ENCODE data around the gene VSTM2L. TPM values are rescaled to one million over a fixed set of nuclear protein-coding genes. Genes with fewer than 3 reads are reported as not detected.

The VSTM2L gene
- total RNA-seq, 1 donor from 2014 or later = 0.29 TPM

DNA sequence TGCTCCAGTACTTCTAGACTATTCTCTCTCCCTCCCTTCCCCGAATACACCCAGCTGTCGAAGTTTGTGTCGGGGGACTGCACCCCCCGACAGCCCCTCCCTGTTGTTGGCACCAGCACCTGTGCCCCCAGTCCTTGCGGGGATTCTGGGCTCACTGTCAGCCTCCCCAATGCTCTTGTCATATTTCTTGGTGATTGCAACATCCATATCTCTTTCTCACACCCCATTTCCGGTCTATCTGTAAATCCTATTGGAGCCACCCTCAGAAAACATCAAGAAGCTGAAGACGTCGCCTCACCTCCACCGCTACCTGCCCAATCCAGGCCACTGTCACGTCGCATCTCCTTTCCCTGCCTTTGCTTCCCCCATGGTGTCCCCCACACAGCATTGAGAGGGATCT, 32.6 kb upstream of the VSTM2L start:
- intact Hi-C loops (cut with micrococcal nuclease) = no loop called here
- H3K27me3 Mint-ChIP-seq (ENCODE audit: insufficient read depth) = no peaks in the 10 kb centered on the region
- no peak overlapping the region for H3K4me3 Mint-ChIP-seq
- H3K9me3 Mint-ChIP-seq = no peaks in the 10 kb centered on the region
- DNase-seq (ENCODE audit: low spot score) = no peak
- H3K36me3 Mint-ChIP-seq (ENCODE audit: low read depth) = no peaks in the 10 kb centered on the region
- H3K27ac Mint-ChIP-seq = no peak overlapping the region
- H3K4me1 Mint-ChIP-seq (ENCODE audit: low read depth) = no peaks in the 10 kb centered on the region

DNA sequence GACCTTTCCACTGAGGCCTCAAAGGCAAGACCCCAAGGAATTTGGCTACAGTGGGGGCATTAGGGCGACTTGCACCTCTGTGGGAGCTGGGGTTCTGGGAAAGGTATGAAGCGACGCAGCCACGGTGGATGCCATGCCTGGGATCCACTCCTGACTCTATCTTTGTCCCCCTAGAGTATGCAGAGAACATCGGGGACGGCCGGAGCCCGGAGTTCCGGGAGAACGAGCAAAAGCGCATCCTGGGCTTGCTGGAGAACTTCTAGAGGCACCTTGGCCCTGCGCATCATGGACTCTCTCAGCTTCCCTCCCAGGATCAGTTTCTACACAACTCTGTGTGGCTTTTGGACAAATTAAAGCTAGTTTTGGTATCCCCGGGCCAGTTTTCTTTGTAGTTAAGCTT, 31.2 kb upstream of the VSTM2L start:
- H3K4me1 Mint-ChIP-seq (ENCODE audit: low read depth) = no peaks in the 10 kb centered on the region
- no peak overlapping the region for H3K27ac Mint-ChIP-seq
- intact Hi-C loops (cut with micrococcal nuclease) = no loop called here
- no peaks in the 10 kb centered on the region for H3K27me3 Mint-ChIP-seq (ENCODE audit: insufficient read depth)
- H3K9me3 Mint-ChIP-seq = no peaks in the 10 kb centered on the region
- no peak for DNase-seq (ENCODE audit: low spot score)
- H3K36me3 Mint-ChIP-seq (ENCODE audit: low read depth) = no peaks in the 10 kb centered on the region
- no peak overlapping the region for H3K4me3 Mint-ChIP-seq

DNA sequence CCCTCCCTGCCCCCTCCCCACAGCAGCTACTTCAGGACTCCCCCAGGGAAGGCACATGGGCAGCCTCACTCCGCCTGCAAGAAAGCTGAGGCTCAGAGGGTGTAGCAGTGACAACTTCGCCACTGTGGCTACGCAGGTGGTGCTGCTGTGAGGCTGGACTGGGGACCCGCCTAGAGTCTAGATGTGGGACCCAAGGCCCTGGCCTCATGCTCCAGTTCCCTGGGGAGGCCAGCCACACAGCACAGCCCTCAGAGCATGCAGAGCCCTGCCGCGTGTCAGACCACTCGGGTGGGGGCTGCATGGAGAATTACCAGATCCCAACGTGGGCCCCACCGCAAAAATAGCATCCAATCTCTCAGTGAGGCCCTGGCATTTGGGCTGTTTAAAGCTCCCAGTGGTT, 30.8 kb upstream of the VSTM2L start:
- intact Hi-C loops (cut with micrococcal nuclease) = no loop called here
- Mint-ChIP-seq H3K36me3 (ENCODE audit: low read depth) (no peaks in the 10 kb centered on the region), H3K4me3 (no peak overlapping the region), H3K27ac (no peak overlapping the region), H3K4me1 (ENCODE audit: low read depth) (no peaks in the 10 kb centered on the region), H3K27me3 (ENCODE audit: insufficient read depth) (no peaks in the 10 kb centered on the region), H3K9me3 (no peaks in the 10 kb centered on the region)
- DNase-seq (ENCODE audit: low spot score) = no peak

DNA sequence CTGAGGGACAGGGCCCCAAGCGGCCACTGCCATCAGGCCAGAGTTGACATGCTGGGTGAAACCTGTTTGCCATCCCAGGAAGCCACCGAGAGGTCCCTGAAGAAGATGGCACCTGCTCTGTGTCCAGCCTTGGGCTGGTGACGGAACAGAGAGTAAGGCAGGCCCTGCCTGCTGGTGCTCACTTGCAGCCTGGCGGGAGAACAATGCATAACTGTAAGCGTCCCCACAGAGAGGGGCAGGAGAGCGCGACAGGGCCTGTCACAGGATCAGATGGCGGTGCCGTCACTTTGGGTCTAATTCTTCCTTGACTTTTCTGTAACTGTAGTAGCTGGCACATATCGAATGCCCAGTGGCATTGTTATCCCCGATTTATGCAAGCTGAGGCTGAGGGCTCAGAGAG, 29.0 kb upstream of the VSTM2L start:
- Mint-ChIP-seq H3K36me3 (ENCODE audit: low read depth) (no peaks in the 10 kb centered on the region), H3K4me1 (ENCODE audit: low read depth) (no peaks in the 10 kb centered on the region), H3K4me3 (no peak overlapping the region), H3K9me3 (no peaks in the 10 kb centered on the region), H3K27ac (no peak overlapping the region), H3K27me3 (ENCODE audit: insufficient read depth) (no peaks in the 10 kb centered on the region)
- DNase-seq (ENCODE audit: low spot score) = no peak
- intact Hi-C loops (cut with micrococcal nuclease) = no loop called here

DNA sequence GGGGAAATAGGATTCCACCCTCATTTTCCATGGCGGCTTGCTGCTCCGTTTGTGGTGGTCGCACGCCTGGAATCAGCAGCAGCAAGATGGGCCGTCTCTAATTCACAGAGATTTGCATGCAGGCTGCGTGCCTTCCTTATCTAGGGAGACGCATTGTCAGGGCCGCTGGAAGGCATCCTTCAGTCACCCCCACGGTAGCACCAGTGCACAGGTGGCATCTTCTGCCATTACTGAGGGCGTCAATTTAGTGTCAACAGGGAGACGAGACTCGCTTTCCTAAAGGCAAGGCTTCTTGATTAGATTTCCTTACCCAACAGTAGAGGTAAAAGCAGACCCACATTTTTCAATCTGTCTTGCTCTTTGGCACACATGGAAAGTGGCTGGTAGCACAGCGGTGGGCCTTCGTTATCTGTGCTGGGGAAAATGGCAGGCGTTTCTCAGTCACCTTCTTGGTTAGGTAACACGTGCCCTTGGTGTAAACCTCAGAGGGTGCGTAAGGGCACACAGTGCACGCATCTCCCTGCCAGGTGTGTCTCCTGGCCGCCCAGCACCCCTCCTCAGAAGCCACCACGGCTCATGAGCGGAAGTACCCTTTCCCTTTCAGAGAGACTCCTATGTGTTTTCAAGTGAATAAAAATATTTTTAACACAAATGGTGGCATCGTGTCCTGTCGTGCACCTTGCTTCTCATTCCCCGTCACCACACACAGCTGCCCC, 27.3 kb upstream of the VSTM2L start:
- Mint-ChIP-seq H3K4me3 (no peak overlapping the region), H3K36me3 (ENCODE audit: low read depth) (no peaks in the 10 kb centered on the region), H3K27ac (no peak overlapping the region), H3K27me3 (ENCODE audit: insufficient read depth) (no peaks in the 10 kb centered on the region), H3K4me1 (ENCODE audit: low read depth) (no peaks in the 10 kb centered on the region), H3K9me3 (no peaks in the 10 kb centered on the region)
- DNase-seq (ENCODE audit: low spot score) = no peak
- intact Hi-C loops (cut with micrococcal nuclease) = no loop called here

DNA sequence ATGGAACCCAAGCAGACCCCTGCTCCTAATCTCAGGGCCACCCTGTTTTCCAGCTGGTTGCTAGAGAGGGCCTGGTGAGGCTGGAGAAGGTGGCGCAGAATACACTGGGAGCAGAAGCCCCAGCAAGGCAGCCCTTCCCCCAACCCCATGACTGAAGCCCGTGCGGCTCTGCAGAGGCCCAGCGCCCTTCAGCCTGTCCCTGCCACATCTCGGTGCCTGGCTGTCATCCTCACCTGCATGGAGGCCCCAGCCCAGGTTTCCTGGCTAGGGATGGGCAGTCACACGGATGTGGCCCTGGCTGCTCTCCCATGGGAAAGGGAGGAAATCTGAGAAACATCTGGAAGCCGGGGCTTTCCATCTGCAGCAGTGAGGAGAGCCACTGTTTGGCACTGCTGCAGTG, 26.1 kb upstream of the VSTM2L start:
- Mint-ChIP-seq H3K27me3 (ENCODE audit: insufficient read depth) (peaks cover 2% of the 10 kb centered on the region), H3K4me1 (ENCODE audit: low read depth) (no peaks in the 10 kb centered on the region), H3K9me3 (no peaks in the 10 kb centered on the region), H3K4me3 (no peak overlapping the region), H3K36me3 (ENCODE audit: low read depth) (no peaks in the 10 kb centered on the region), H3K27ac (no peak overlapping the region)
- intact Hi-C loops (cut with micrococcal nuclease) = no loop called here
- no peak for DNase-seq (ENCODE audit: low spot score)

DNA sequence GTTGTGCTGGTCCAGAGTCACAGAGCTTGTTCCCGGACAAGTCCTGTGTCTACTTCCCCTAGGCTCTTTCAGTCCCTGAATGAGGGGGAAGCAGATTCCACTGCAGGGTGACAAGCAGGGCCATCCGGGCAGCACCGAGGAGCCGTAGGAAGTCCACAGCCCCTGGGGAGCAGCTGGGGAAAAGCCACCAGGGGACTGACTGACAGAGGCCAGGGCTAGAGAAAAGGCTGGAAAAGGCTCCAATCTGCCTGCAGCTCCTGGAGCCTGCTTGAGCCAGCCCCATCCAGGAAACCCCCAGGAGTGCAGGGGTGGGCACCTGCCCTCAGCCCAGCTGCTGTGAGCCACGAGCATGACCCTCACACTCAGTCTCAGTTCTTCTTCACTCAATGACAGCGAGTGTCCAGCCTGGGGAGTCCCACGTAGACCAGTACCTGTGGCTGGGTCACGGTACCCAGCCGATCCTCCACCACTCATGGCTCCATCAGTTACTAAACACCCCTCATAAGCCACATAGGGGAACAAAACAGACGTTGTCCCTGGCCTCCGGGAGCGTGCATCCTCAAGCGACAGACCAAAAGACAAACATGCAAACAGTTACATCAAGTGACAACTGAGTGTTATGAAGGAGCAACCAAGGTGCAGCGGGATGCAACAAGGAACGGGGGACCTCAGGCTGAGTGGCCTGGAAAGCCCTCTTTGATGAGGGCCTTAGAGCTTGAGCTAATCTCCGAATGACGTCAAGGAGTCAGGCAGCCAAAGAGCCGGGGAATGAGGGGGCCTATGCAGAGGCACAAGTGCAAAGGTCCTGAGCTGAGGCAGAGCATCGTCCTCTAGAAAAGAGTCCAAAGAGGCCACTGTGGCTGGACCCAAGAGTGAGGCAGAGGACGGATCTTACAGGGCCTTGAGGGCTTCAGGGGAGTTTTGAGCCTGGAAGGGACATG, 24.8 kb upstream of the VSTM2L start:
- Mint-ChIP-seq H3K27ac (no peak overlapping the region), H3K27me3 (ENCODE audit: insufficient read depth) (peaks cover 2% of the 10 kb centered on the region), H3K9me3 (no peaks in the 10 kb centered on the region), H3K36me3 (ENCODE audit: low read depth) (no peaks in the 10 kb centered on the region), H3K4me1 (ENCODE audit: low read depth) (no peaks in the 10 kb centered on the region), H3K4me3 (no peak overlapping the region)
- intact Hi-C loops (cut with micrococcal nuclease) = no loop called here
- no peak for DNase-seq (ENCODE audit: low spot score)

DNA sequence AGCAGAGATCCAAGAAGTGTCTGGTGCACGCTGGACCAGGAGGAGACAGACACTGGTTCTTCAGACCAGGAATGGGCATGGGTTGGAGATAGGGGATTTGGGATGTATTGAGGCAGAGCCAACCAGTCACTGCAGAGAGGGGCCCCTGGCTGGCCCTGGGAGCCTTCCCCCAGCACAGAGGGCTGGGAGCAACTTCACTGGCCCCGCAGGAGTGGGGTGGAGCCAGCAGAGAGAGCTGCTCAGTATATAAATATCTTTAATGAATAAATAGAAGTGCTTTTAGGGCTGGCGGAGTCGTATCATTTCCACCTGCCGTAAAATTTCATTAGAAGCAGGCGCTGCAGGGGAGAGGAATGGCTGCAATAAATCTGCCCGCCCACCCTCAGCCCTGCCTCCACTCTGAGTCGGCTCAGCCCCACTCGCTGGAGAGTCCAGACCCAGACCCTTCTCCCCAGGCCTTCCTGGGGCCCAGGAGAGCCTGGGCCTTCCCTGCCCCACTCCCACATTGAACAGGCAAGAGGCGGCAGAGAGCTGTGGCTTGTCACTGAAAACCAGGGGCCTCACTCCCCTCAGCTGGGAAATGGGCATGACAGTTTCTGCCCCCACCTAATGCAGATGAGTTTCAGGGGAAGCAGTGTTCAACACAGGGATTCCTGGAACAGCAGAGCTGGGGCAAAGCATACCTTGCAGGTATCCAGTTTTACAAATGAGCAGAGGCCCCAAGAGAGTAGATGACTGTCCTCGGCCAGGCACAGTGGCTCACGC, 23.9 kb upstream of the VSTM2L start:
- H3K4me1 Mint-ChIP-seq (ENCODE audit: low read depth) = no peaks in the 10 kb centered on the region
- H3K27me3 Mint-ChIP-seq (ENCODE audit: insufficient read depth) = peaks cover 2% of the 10 kb centered on the region
- intact Hi-C loops (cut with micrococcal nuclease) = no loop called here
- DNase-seq (ENCODE audit: low spot score) = no peak
- no peak overlapping the region for H3K4me3 Mint-ChIP-seq
- H3K9me3 Mint-ChIP-seq = no peaks in the 10 kb centered on the region
- no peaks in the 10 kb centered on the region for H3K36me3 Mint-ChIP-seq (ENCODE audit: low read depth)
- H3K27ac Mint-ChIP-seq = no peak overlapping the region

DNA sequence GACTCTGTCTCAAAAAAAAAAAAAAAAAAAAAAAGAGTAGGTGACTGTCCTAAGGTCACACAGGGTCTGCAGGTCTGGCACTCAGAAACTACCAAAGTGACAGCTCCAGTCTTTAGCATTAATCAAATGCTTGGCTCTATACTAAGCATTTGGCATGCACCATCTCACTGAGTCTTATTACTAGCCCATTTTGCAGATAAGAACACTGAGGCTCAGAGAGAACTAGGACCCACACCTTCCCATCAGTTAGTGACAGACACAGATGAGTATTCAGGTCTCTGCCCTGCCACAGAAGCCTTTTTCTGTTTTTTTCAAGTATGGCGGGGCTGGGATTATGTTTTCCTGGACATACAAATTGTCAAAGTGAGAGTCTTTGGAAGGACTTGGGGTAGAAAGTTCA, 23.1 kb upstream of the VSTM2L start:
- Mint-ChIP-seq H3K4me3 (no peak overlapping the region), H3K27me3 (ENCODE audit: insufficient read depth) (peaks cover 2% of the 10 kb centered on the region), H3K4me1 (ENCODE audit: low read depth) (no peaks in the 10 kb centered on the region), H3K36me3 (ENCODE audit: low read depth) (no peaks in the 10 kb centered on the region), H3K9me3 (no peaks in the 10 kb centered on the region), H3K27ac (no peak overlapping the region)
- DNase-seq (ENCODE audit: low spot score) = no peak
- intact Hi-C loops (cut with micrococcal nuclease) = no loop called here

DNA sequence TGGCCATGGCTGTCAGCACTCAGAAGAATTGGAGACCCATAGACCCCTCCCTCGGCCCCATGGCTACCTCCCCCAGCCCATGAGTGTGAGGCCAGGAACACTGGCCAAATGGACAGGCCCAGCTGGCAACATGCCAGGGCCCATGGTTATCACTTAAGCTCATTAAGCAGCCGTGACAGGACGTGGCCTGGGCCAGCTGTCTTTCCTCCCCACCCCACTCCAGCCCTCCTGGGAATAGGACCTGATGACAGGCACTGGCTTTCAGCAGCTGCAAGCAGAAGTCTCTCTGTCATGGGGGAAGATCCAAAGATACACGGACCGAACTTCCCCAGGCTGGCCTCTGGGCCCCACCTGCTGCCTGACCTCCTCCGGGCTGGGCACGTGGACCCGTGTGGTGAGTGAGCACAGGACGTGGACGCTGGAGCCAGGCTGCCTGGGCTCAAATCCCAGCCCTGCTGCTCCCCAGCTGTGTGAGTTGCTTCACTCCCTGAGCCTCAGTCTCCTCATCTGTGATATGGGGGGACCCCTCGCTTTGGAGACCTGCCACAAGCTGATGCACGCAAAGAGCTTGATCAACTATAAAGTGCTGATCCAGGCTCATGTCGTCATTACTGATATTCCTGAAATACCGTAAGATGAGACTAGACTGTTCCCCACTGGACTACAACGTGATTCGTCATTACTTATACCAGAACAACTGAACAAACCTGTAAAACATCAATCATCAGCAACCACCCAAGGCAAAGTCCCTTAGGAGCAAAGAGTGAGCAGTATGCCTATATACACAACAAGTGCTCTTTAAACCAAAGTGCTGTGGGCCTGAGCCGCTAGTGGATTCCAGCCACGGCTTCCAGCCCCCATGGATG, 22.0 kb upstream of the VSTM2L start:
- H3K9me3 Mint-ChIP-seq = no peaks in the 10 kb centered on the region
- no peak for DNase-seq (ENCODE audit: low spot score)
- no peak overlapping the region for H3K27ac Mint-ChIP-seq
- H3K4me1 Mint-ChIP-seq (ENCODE audit: low read depth) = no peaks in the 10 kb centered on the region
- intact Hi-C loops (cut with micrococcal nuclease) = no loop called here
- H3K36me3 Mint-ChIP-seq (ENCODE audit: low read depth) = no peaks in the 10 kb centered on the region
- H3K27me3 Mint-ChIP-seq (ENCODE audit: insufficient read depth) = peaks cover 2% of the 10 kb centered on the region
- no peak overlapping the region for H3K4me3 Mint-ChIP-seq

DNA sequence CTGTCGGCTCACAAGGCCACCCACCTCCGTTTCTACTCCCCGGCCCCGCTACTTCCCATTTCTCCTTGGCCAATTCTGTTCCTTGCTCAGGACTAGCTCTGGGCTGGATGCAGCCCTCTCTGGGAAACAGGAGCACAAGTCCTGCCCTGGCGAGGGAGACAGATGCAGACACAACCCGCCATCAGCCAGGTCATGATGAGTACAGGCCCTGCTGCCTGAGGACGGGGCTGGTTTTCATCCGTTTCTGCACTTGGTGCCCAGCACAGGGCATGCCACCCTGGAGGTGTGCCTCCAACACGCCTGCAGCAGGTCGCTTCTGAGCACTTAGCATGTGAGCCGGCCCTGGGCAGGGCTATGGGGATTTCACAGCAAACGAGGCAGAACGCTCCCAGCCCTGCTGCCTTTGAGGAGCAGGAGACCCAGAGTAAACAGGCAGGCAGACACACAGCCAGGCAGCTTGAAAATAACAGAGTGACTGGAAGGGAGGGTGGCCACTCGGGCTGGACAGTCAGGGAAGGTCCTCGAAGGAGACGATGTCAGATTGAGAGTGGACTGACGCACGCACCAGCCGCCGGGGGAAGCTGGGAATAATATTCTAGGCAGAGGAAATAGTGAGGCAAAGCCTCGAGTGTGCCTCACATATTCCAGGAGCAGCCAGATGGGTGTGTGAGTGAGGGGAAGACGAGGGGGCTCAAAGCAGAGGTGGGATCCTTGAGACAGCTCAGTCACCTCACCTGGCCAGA, 21.2 kb upstream of the VSTM2L start:
- Mint-ChIP-seq H3K36me3 (ENCODE audit: low read depth) (no peaks in the 10 kb centered on the region), H3K27me3 (ENCODE audit: insufficient read depth) (peaks cover 2% of the 10 kb centered on the region), H3K27ac (no peak overlapping the region), H3K4me1 (ENCODE audit: low read depth) (no peaks in the 10 kb centered on the region), H3K4me3 (no peak overlapping the region), H3K9me3 (no peaks in the 10 kb centered on the region)
- DNase-seq (ENCODE audit: low spot score) = no peak
- intact Hi-C loops (cut with micrococcal nuclease) = no loop called here

All from activated T-helper 1 cell treated with anti-CD3 and anti-CD28 coated beads, Interleukin-12 subunit alpha, Interleukin-12 subunit beta, Interleukin-2, Interleukin-4 antibody, amounts not matched to agents 30 ng/mL and 10 ng/mL and 1 ng/mL, durations not matched to agents 14 hours and 24 hours and 36 hours (primary cell).